Activated CD4-positive, alpha-beta T cell treated with anti-CD3 and anti-CD28 coated beads, Interleukin-2, amount 10 ng/mL, durations not matched to agents 24 days and 14 days (primary cell): ENCODE results near the gene HTR7. TPM values are rescaled to one million over a fixed set of nuclear protein-coding genes. Genes with fewer than 3 reads are reported as not detected.
"Not testable (repeated sequence)": the region's sequence is repeated elsewhere in the genome, so short reads cannot be mapped to it uniquely, and the experiment has no call there.

Experiments used
- DNase-seq: peaks from one replicate; pipeline ENCODE4 v3.0.0; 2022
- H3K27ac Mint-ChIP-seq: one replicate; pipeline ENCODE4 v1.8.0; 2022; ENCODE audit warnings: mild to moderate bottlenecking, mixed read lengths
- H3K27me3 Mint-ChIP-seq: one replicate; pipeline ENCODE4 v1.8.0; 2022; ENCODE audit warnings: mixed read lengths
- H3K36me3 Mint-ChIP-seq: one replicate; pipeline ENCODE4 v1.8.0; 2022; ENCODE audit warnings: low read depth, mild to moderate bottlenecking, mixed read lengths
- H3K4me1 Mint-ChIP-seq: one replicate; pipeline ENCODE4 v1.8.0; 2021; ENCODE audit warnings: mixed read lengths
- H3K4me3 Mint-ChIP-seq: one replicate; pipeline ENCODE4 v1.8.0; 2022; ENCODE audit warnings: mild to moderate bottlenecking, moderate library complexity, mixed read lengths
- H3K9me3 Mint-ChIP-seq: one replicate; pipeline ENCODE4 v1.8.0; 2021; ENCODE audit warnings: mixed read lengths
- intact Hi-C: fragments of 100-400 bp; cut with micrococcal nuclease; formaldehyde crosslinking; loops from one replicate; pipeline ENCODE4 v1.15.1; 2023
- total RNA-seq: library from RNA; stranded (reverse); gene quantifications from 2 replicates; pipeline ENCODE4 v1.2.3, GENCODE V29; 2022

Gene HTR7
- total RNA-seq, 1 donor from 2014 or later = not detected

- no peak overlapping the region for H3K27ac Mint-ChIP-seq
- peaks cover 12% of the 10 kb centered on the region for H3K27me3 Mint-ChIP-seq
- H3K9me3 Mint-ChIP-seq = peaks cover 9% of the 10 kb centered on the region
- peaks cover 5% of the 10 kb centered on the region for H3K36me3 Mint-ChIP-seq
- DNase-seq = no peak
- H3K4me3 Mint-ChIP-seq = no peak overlapping the region
- H3K4me1 Mint-ChIP-seq = peaks cover 10% of the 10 kb centered on the region
- intact Hi-C loops = no loop called here
These were observed 10.4 kb downstream of the HTR7 start for GRCh38 chr10:90847436-90847835.

DNA sequence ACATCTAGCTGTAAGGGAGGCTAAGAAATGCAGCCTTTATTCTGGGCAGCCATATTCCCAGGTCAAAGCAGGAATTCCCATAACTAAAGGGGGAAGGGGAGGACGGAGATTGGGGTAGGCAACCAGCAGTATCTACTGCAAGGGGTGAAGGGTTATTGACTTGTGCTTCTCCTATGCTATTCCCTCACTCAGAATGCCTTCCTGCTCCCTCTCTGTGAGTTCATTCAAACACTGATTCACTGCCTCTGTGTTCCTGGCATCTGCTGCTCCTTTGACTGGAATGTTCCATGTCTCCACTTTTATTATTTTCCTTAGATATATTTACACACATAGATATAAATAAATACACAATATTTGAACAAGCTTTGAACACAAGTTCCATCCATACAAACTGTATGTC, 11.1 kb downstream of the HTR7 start:
- Mint-ChIP-seq H3K36me3 (peaks cover 5% of the 10 kb centered on the region), H3K27me3 (peaks cover 12% of the 10 kb centered on the region), H3K4me3 (no peak overlapping the region), H3K27ac (no peak overlapping the region), H3K4me1 (peaks cover 10% of the 10 kb centered on the region), H3K9me3 (peaks cover 9% of the 10 kb centered on the region)
- intact Hi-C loops = no loop called here
- DNase-seq = no peak

- Mint-ChIP-seq H3K9me3 (peaks cover 6% of the 10 kb centered on the region), H3K27me3 (peaks cover 10% of the 10 kb centered on the region), H3K27ac (no peak overlapping the region), H3K4me1 (peaks cover 9% of the 10 kb centered on the region), H3K36me3 (peaks cover 4% of the 10 kb centered on the region), H3K4me3 (no peak overlapping the region)
- no peak for DNase-seq
- intact Hi-C loops = no loop called here
These were observed 12.1 kb downstream of the HTR7 start for GRCh38 chr10:90845726-90846125.

- H3K9me3 Mint-ChIP-seq = no peaks in the 10 kb centered on the region
- intact Hi-C loops = no loop called here
- peaks cover 14% of the 10 kb centered on the region for H3K27me3 Mint-ChIP-seq
- peaks cover 3% of the 10 kb centered on the region for H3K4me1 Mint-ChIP-seq
- no peak for DNase-seq
- H3K36me3 Mint-ChIP-seq = no peaks in the 10 kb centered on the region
- no peak overlapping the region for H3K27ac Mint-ChIP-seq
- H3K4me3 Mint-ChIP-seq = no peak overlapping the region
These were observed 15.1 kb downstream of the HTR7 start for GRCh38 chr10:90842725-90843124.

- H3K27me3 Mint-ChIP-seq = peaks cover 10% of the 10 kb centered on the region
These were observed 20.4 kb downstream of the HTR7 start for GRCh38 chr10:90837486-90837885.

GRCh38 chr10:90834326-90834725, 23.5 kb downstream of the HTR7 start:
- intact Hi-C loops = no loop called here
- Mint-ChIP-seq H3K4me1 (no peaks in the 10 kb centered on the region), H3K9me3 (no peaks in the 10 kb centered on the region), H3K27me3 (peaks cover 12% of the 10 kb centered on the region), H3K27ac (no peak overlapping the region), H3K4me3 (no peak overlapping the region), H3K36me3 (no peaks in the 10 kb centered on the region)
- no peak for DNase-seq

More at GRCh38 chr10:90837486-90837885, 20.4 kb downstream of the HTR7 start:
- no peak overlapping the region for H3K27ac Mint-ChIP-seq
- H3K4me3 Mint-ChIP-seq = no peak overlapping the region
- H3K4me1 Mint-ChIP-seq = no peaks in the 10 kb centered on the region
- DNase-seq = no peak
- H3K9me3 Mint-ChIP-seq = no peaks in the 10 kb centered on the region
- intact Hi-C loops = no loop called here
- H3K36me3 Mint-ChIP-seq = no peaks in the 10 kb centered on the region

GRCh38 chr10:90832111-90832510, 25.7 kb downstream of the HTR7 start:
- intact Hi-C loops = no loop called here
- H3K27me3 Mint-ChIP-seq = peaks cover 22% of the 10 kb centered on the region
- DNase-seq = no peak
- no peak overlapping the region for H3K4me3 Mint-ChIP-seq
- H3K9me3 Mint-ChIP-seq = no peaks in the 10 kb centered on the region
- H3K36me3 Mint-ChIP-seq = no peaks in the 10 kb centered on the region
- H3K4me1 Mint-ChIP-seq = no peaks in the 10 kb centered on the region
- no peak overlapping the region for H3K27ac Mint-ChIP-seq

DNA sequence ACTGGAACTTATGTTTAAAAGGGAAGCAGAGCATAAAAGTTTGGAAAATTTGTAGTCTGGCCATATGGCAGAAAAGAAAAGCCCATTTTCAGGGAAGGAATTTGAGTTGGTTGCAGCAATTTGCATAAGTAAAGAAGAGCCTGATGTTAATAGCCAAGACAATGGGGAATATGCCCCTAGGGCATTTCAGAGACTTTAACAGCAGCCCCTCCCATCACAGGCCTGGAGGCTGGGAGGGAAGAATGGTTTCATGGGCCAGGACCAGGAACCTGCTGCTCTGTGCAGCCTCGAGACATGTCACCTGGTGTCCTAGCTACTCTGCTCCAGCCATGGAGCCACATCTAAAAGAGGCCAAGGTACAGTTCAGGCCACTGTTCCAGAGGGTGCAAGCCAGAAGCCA, 35.3 kb downstream of the HTR7 start:
- DNase-seq = no peak
- Mint-ChIP-seq H3K4me1 (no peaks in the 10 kb centered on the region), H3K9me3 (no peaks in the 10 kb centered on the region), H3K27me3 (peaks cover 22% of the 10 kb centered on the region), H3K4me3 (no peak overlapping the region), H3K27ac (no peak overlapping the region), H3K36me3 (no peaks in the 10 kb centered on the region)
- intact Hi-C loops = no loop called here

GRCh38 chr10:90821864-90822263, 36.0 kb downstream of the HTR7 start:
- H3K27ac Mint-ChIP-seq, intact Hi-C loops, H3K4me3 Mint-ChIP-seq, H3K9me3 Mint-ChIP-seq, H3K4me1 Mint-ChIP-seq, H3K36me3 Mint-ChIP-seq, DNase-seq: not testable (repeated sequence)
- peaks cover 20% of the 10 kb centered on the region for H3K27me3 Mint-ChIP-seq

GRCh38 chr10:90819911-90820310, 37.9 kb downstream of the HTR7 start:
- Mint-ChIP-seq H3K27me3 (peaks cover 14% of the 10 kb centered on the region), H3K36me3 (no peaks in the 10 kb centered on the region), H3K4me1 (no peaks in the 10 kb centered on the region), H3K4me3 (no peak overlapping the region), H3K27ac (no peak overlapping the region), H3K9me3 (no peaks in the 10 kb centered on the region)
- DNase-seq = no peak
- intact Hi-C loops = no loop called here

DNA sequence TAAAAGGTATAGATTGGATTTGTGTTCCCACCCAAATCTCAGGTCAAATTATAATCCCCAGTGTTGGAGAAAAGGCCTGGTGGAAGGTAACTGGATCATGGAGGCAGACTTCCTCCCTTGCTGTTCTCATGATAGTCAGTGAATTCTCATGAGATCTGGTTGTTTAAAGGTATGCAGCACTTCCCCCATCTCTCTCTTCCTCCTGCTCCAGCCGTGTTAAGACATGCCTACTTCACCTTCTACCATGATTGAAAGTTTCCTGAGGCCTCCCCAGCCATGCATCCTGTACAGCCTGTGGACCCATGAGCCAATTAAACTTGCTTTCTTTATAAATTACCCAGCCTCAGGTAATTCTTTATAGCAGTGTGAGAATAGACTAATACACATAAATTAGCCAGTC, 39.1 kb downstream of the HTR7 start:
- no peak for DNase-seq
- no peak overlapping the region for H3K27ac Mint-ChIP-seq
- no peaks in the 10 kb centered on the region for H3K36me3 Mint-ChIP-seq
- H3K27me3 Mint-ChIP-seq = peaks cover 14% of the 10 kb centered on the region
- H3K4me3 Mint-ChIP-seq = no peak overlapping the region
- H3K4me1 Mint-ChIP-seq = no peaks in the 10 kb centered on the region
- H3K9me3 Mint-ChIP-seq = no peaks in the 10 kb centered on the region
- intact Hi-C loops = no loop called here

DNA sequence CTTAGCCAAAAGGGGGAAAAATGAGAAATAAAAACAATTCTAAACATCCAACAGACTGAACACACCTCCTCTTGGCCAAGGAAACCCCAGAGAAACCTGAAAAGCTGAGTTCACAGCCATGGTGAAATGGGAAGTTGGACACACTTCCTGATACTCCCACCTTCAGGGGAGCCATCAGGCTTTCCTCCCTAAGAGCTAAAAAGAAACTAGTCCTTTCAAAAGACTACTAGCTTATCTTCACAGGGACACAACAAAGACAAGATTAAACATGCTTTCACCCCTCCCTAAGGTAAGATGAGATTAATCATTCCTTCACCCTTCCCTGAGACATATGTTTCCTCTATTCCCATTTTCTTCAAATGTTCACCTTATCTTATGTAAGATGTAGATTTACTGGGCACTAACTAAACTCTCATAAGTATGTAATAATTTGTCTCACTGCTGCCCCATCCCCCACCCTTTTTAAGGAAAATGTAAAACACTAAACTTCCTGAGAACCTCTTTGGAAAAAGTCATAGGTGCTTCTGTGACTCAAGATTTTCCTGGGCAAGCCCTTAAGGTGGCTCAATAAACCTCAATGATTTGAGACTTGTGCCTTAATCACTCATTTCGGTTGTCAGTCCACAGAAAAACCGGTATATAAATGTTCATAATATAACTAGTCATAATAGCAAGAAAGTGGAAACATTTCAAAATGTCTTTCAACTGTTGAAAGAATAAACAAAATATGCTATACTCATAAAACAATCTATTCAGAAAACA, 40.5 kb downstream of the HTR7 start:
- Mint-ChIP-seq H3K27me3 (peaks cover 12% of the 10 kb centered on the region), H3K36me3 (no peaks in the 10 kb centered on the region), H3K9me3 (no peaks in the 10 kb centered on the region), H3K27ac (no peak overlapping the region), H3K4me1 (no peaks in the 10 kb centered on the region), H3K4me3 (no peak overlapping the region)
- intact Hi-C loops = no loop called here
- DNase-seq = no peak

DNA sequence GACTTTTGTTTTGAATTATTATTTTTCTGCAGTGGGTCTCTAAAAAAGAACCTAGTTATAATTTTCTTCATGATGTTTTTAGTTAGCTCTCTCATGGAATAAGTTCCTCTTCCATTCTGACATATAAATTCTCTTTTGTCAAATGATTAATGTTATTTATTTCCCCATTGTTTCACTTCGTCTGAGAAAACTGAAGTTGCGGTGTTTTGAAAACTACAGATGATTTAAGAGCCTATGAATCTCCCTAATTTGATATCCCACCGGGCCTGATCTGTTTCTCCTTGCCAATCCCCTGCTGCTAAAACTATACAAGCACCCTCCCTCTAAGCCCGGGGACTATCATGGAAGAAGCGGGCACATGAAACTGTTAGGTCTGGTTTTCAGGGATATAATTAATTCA, 41.4 kb downstream of the HTR7 start:
- H3K27ac Mint-ChIP-seq = no peak overlapping the region
- H3K4me3 Mint-ChIP-seq = no peak overlapping the region
- no peaks in the 10 kb centered on the region for H3K4me1 Mint-ChIP-seq
- intact Hi-C loops = no loop called here
- DNase-seq = no peak
- no peaks in the 10 kb centered on the region for H3K9me3 Mint-ChIP-seq
- peaks cover 9% of the 10 kb centered on the region for H3K27me3 Mint-ChIP-seq
- H3K36me3 Mint-ChIP-seq = no peaks in the 10 kb centered on the region

- H3K27ac Mint-ChIP-seq = no peak overlapping the region
- H3K4me1 Mint-ChIP-seq = no peaks in the 10 kb centered on the region
These were observed 44.1 kb downstream of the HTR7 start for GRCh38 chr10:90813594-90814365.

More at GRCh38 chr10:90813594-90814365, 44.1 kb downstream of the HTR7 start:
- H3K36me3 Mint-ChIP-seq = no peaks in the 10 kb centered on the region
- H3K9me3 Mint-ChIP-seq = no peaks in the 10 kb centered on the region
- H3K4me3 Mint-ChIP-seq = no peak overlapping the region
- intact Hi-C loops = no loop called here
- H3K27me3 Mint-ChIP-seq = peaks cover under 1% of the 10 kb centered on the region
- peak; percentile 16 for DNase-seq
